Karpas-422 (cell line): ENCODE data around the gene GNRH2. TPM values are rescaled to one million over a fixed set of nuclear protein-coding genes. Genes with fewer than 3 reads are reported as not detected.

Source experiments
- DNase-seq: peaks from one replicate; pipeline ENCODE4 v3.0.0-alpha.2; 2015
- H2AFZ ChIP-seq: fragments of 200-600 bp; sonication (generic); 2 replicates; pipeline ENCODE4 v1.6.1; 2014; ENCODE audit warnings: antibody characterized with exemption, low read length, mixed read lengths
- H3K27ac ChIP-seq: fragments of 200-600 bp; sonication (generic); 2 replicates; pipeline ENCODE4 v1.5.1; 2014; ENCODE audit warnings: mild to moderate bottlenecking, low read length, moderate library complexity
- H3K27me3 ChIP-seq: fragments of 200-600 bp; sonication (generic); 2 replicates; pipeline ENCODE4 v1.6.1; 2014; ENCODE audit warnings: low read length, mixed read lengths
- H3K36me3 ChIP-seq: fragments of 200-600 bp; sonication (generic); 2 replicates; pipeline ENCODE4 v1.6.1; 2014; ENCODE audit warnings: low read length, mixed read lengths; ENCODE audit not compliant: insufficient read depth
- H3K4me1 ChIP-seq: fragments of 200-600 bp; sonication (generic); 2 replicates; pipeline ENCODE4 v1.6.1; 2014; ENCODE audit warnings: mild to moderate bottlenecking, low read length, mixed read lengths
- H3K4me2 ChIP-seq: fragments of 200-600 bp; sonication (generic); 2 replicates; pipeline ENCODE4 v1.6.1; 2014; ENCODE audit warnings: low read length, low read depth, mild to moderate bottlenecking; ENCODE audit not compliant: poor library complexity, severe bottlenecking
- H3K4me3 ChIP-seq: fragments of 200-600 bp; sonication (generic); 2 replicates; pipeline ENCODE4 v1.5.1; 2014; ENCODE audit warnings: mild to moderate bottlenecking, antibody characterized with exemption, low read length, mixed read lengths
- H3K79me2 ChIP-seq: fragments of 200-600 bp; sonication (generic); 2 replicates; pipeline ENCODE4 v1.6.1; 2014; ENCODE audit warnings: mild to moderate bottlenecking, low read length, mixed read lengths
- H3K9ac ChIP-seq: fragments of 200-600 bp; sonication (generic); 2 replicates; pipeline ENCODE4 v1.6.0; 2014; ENCODE audit warnings: low read length
- H3K9me2 ChIP-seq: fragments of 200-600 bp; sonication (generic), shearing (Covaris generic); replicated peaks from 2 replicates; pipeline ENCODE4 v1.6.0; 2014; ENCODE audit warnings: mild to moderate bottlenecking, low read length, moderate library complexity; ENCODE audit not compliant: insufficient read depth
- H3K9me3 ChIP-seq: fragments of 300-700, 200-600 bp; sonication (generic); 2 replicates; pipeline ENCODE4 v1.6.1; 2014; ENCODE audit warnings: low read length, mixed read lengths
- H4K20me1 ChIP-seq: fragments of 200-600 bp; sonication (generic); 2 replicates; pipeline ENCODE4 v1.6.1; 2014; ENCODE audit warnings: mild to moderate bottlenecking, antibody characterized with exemption, low read length, low read depth; ENCODE audit not compliant: insufficient read depth
- total RNA-seq: library from RNA; depleted of rRNA; stranded (reverse); fragments of >200 nt; shearing (Covaris generic); gene quantifications from 2 replicates; pipeline ENCODE4 v1.2.3, GENCODE V29; 2014; ENCODE audit warnings: low replicate concordance

Gene GNRH2
- total RNA-seq, 1 experiment from 2014 or later: 0.52 TPM

- Histone ChIP-seq H3K4me3 (no peak overlapping the region), H3K4me2 (no peak overlapping the region), H3K79me2 (no peaks in the 10 kb centered on the region), H3K9me2 (no peaks in the 10 kb centered on the region), H3K36me3 (no peaks in the 10 kb centered on the region), H3K27ac (no peak overlapping the region), H2AFZ (no peak overlapping the region), H3K4me1 (no peaks in the 10 kb centered on the region), H3K9me3 (no peaks in the 10 kb centered on the region), H3K27me3 (no peaks in the 10 kb centered on the region), H3K9ac (no peak overlapping the region), H4K20me1 (no peaks in the 10 kb centered on the region)
- DNase-seq: no peak
Measured at GRCh38 chr20:3067139-3068014, 24.0 kb downstream of the GNRH2 start.

DNA sequence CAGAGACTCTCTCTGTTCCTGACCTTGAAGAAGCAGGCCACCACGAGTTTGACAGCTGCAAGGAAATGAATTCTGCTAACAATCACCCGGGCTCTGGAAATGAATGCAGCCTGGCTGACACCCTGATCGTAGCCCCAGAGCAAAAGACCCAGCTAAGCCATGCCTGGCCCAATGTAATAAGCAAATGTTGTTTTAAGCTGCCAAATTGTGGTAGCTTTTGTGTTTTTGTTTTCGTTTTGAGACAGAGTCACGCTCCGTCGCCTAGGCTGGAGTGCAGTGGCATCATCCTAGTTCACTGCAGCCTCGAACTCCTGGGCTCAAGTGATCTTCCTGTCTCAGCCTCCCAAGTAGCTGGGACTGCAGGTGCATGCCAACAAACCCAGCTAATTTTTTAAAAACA is 24.7 kb downstream of the GNRH2 start:
- Histone ChIP-seq H3K9me3 (no peaks in the 10 kb centered on the region), H3K36me3 (no peaks in the 10 kb centered on the region), H3K4me1 (no peaks in the 10 kb centered on the region), H3K27ac (no peak overlapping the region), H3K9me2 (no peaks in the 10 kb centered on the region), H3K4me3 (no peak overlapping the region), H2AFZ (no peak overlapping the region), H3K9ac (no peak overlapping the region), H3K4me2 (no peak overlapping the region), H3K27me3 (no peaks in the 10 kb centered on the region), H4K20me1 (no peaks in the 10 kb centered on the region), H3K79me2 (no peaks in the 10 kb centered on the region)
- DNase-seq: no peak

DNA sequence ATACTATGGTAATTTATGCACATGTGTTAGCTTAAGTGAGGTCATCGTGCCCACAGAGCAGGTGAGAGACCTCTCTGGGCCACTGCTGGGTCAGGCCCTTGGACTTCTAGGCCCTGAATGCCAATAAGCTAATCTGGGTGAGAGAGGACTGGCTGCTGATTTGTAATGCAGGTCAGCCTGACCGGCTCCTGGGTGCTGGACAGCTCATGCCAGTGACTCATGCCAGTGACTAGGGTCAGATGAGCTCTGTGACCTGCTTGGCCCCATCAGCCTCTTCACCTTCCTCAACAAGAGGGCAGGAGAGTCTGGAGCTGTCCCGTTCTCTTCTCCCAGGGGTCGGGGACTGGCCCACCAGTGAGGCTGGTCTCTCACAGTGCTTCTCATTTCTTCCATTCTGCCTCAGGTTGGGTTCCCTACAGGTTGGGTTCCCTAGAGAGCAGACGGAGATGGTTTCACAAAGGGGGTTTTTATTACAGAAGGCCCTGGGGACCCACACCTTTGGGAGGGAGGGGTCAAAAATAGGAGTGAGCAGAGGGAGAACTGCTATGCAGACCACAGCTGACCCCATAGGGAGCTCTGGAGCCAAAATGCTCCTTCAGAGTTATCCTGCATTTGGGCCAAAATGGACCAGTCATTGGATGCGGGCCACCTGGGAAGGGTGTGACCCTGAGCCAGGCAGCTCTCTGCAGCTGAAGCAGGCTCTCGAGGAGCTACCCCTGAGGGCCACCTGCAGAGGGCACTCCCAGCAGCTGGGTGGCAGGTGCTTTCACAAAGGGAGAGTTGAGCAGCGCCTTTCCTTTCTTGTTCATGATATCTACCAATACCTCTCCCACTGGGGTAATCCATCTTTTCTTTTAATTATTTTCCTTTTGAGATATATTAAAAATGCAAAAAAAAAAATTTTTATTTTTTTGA is 25.8 kb downstream of the GNRH2 start:
- H2AFZ ChIP-seq: no peak overlapping the region
- H3K9me2 ChIP-seq: no peaks in the 10 kb centered on the region
- no peaks in the 10 kb centered on the region for H3K36me3 ChIP-seq
- H3K79me2 ChIP-seq: no peaks in the 10 kb centered on the region
- peak; percentile 73 for DNase-seq
- no peak overlapping the region for H3K9ac ChIP-seq
- H3K4me2 ChIP-seq: no peak overlapping the region
- H3K9me3 ChIP-seq: no peaks in the 10 kb centered on the region
- H3K27me3 ChIP-seq: no peaks in the 10 kb centered on the region
- H3K4me1 ChIP-seq: no peaks in the 10 kb centered on the region
- no peak overlapping the region for H3K27ac ChIP-seq
- no peaks in the 10 kb centered on the region for H4K20me1 ChIP-seq
- H3K4me3 ChIP-seq: no peak overlapping the region

GRCh38 chr20:3070725-3071124 is 27.3 kb downstream of the GNRH2 start:
- no peak overlapping the region for H3K4me2 ChIP-seq

DNA sequence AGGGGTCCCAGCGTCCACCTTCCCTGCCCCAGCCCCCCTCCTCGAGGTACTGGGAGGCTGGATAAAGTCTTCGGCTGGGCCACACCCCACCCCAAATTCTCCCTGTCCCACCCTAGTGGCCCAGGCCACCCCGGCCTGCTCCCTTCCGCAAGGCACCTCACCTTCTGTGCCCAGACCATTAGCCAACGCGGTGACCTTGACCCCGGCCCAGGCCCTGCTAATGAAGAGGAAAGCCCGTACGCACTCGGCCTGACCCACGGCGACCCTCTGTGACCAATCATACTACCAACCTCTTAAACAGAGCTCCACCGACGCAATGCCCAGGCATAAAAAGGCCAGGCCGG is 27.8 kb downstream of the GNRH2 start:
- H3K4me3 ChIP-seq: no peak overlapping the region
- H3K4me1 ChIP-seq: no peaks in the 10 kb centered on the region
- no peaks in the 10 kb centered on the region for H3K79me2 ChIP-seq
- H2AFZ ChIP-seq: no peak overlapping the region
- no peak for DNase-seq
- H3K27me3 ChIP-seq: no peaks in the 10 kb centered on the region
- H3K9me2 ChIP-seq: no peaks in the 10 kb centered on the region
- no peak overlapping the region for H3K9ac ChIP-seq
- H4K20me1 ChIP-seq: no peaks in the 10 kb centered on the region
- H3K9me3 ChIP-seq: no peaks in the 10 kb centered on the region
- no peaks in the 10 kb centered on the region for H3K36me3 ChIP-seq
- no peak overlapping the region for H3K27ac ChIP-seq
- no peak overlapping the region for H3K4me2 ChIP-seq

More at GRCh38 chr20:3070725-3071124, 27.3 kb downstream of the GNRH2 start:
- Histone ChIP-seq H3K27me3 (no peaks in the 10 kb centered on the region), H2AFZ (no peak overlapping the region), H3K4me1 (no peaks in the 10 kb centered on the region), H3K9me2 (no peaks in the 10 kb centered on the region), H3K79me2 (no peaks in the 10 kb centered on the region), H3K9ac (no peak overlapping the region), H3K4me3 (no peak overlapping the region), H3K36me3 (no peaks in the 10 kb centered on the region), H4K20me1 (no peaks in the 10 kb centered on the region), H3K9me3 (no peaks in the 10 kb centered on the region), H3K27ac (no peak overlapping the region)
- no peak for DNase-seq

DNA sequence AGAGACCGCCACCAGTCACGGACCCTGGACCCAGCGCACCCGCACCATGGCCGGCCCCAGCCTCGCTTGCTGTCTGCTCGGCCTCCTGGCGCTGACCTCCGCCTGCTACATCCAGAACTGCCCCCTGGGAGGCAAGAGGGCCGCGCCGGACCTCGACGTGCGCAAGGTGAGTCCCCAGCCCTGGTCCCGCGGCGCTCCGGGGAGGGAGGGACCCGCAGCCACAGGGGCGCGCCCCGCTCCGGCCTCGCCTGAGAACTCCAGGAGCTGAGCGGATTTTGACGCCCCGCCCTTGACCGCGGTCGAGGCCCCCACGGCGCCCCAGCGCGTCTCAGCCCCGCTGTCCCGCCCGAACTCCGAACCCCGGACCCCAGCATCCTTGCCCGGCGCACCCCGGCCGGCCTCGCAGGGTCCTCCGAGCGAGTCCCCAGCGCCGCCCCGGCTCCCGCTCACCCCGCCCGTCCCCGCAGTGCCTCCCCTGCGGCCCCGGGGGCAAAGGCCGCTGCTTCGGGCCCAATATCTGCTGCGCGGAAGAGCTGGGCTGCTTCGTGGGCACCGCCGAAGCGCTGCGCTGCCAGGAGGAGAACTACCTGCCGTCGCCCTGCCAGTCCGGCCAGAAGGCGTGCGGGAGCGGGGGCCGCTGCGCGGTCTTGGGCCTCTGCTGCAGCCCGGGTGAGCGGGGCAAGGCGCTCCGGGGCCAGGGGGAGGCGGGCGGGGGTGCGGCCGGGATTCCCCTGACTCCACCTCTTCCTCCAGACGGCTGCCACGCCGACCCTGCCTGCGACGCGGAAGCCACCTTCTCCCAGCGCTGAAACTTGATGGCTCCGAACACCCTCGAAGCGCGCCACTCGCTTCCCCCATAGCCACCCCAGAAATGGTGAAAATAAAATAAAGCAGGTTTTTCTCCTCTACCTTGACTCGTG is 28.4 kb downstream of the GNRH2 start, which contains the start of gene OXT:
TSS of gene OXT (plus strand) at position 11 of the 920 bp plus-strand sequence. CDS start at position 47, 36 bp downstream.
- Histone ChIP-seq H4K20me1 (no peaks in the 10 kb centered on the region), H3K4me3 (no peak within 1 kb of the TSS), H3K9me3 (no peaks in the 10 kb centered on the region), H2AFZ (no peak within 1 kb of the TSS), H3K79me2 (no peaks in the 10 kb centered on the region), H3K27me3 (no peaks in the 10 kb centered on the region), H3K4me1 (no peaks in the 10 kb centered on the region), H3K36me3 (no peaks in the 10 kb centered on the region), H3K9ac (no peak within 1 kb of the TSS), H3K4me2 (no peak within 1 kb of the TSS), H3K9me2 (no peaks in the 10 kb centered on the region), H3K27ac (no peak within 1 kb of the TSS)
- DNase-seq: no peak

- H3K9me3 ChIP-seq: no peaks in the 10 kb centered on the region
- H3K36me3 ChIP-seq: no peaks in the 10 kb centered on the region
- no peaks in the 10 kb centered on the region for H4K20me1 ChIP-seq
- no peak for DNase-seq
- H3K4me3 ChIP-seq: no peak overlapping the region
- H3K79me2 ChIP-seq: no peaks in the 10 kb centered on the region
- no peak overlapping the region for H3K27ac ChIP-seq
- H3K4me1 ChIP-seq: no peaks in the 10 kb centered on the region
- H2AFZ ChIP-seq: no peak overlapping the region
- H3K4me2 ChIP-seq: no peak overlapping the region
- no peak overlapping the region for H3K9ac ChIP-seq
- no peaks in the 10 kb centered on the region for H3K27me3 ChIP-seq
- no peaks in the 10 kb centered on the region for H3K9me2 ChIP-seq
Measured at GRCh38 chr20:3072530-3073250, 29.3 kb downstream of the GNRH2 start.
